H9 (cell line): ENCODE data around the gene CUBN. TPM values are rescaled to one million over a fixed set of nuclear protein-coding genes. Genes with fewer than 3 reads are reported as not detected.

ENCODE experiments used
- DNase-seq: peaks from one replicate; pipeline ENCODE4 v3.0.0-alpha.2; 2017
- H2AFZ ChIP-seq: one replicate; pipeline ENCODE4 v1.6.1; 2013; ENCODE audit warnings: mild to moderate bottlenecking, low read length, control low read depth, moderate library complexity
- H2AK5ac ChIP-seq: 2 replicates; pipeline ENCODE4 v1.6.1; 2013; ENCODE audit warnings: low read length, control low read depth, mixed read lengths; ENCODE audit not compliant: insufficient read length
- H2BK120ac ChIP-seq: one replicate; pipeline ENCODE4 v1.6.1; 2013; ENCODE audit warnings: low read depth, mild to moderate bottlenecking, low read length, control low read depth, inconsistent platforms; ENCODE audit not compliant: poor library complexity, severe bottlenecking
- H2BK12ac ChIP-seq: 2 replicates; pipeline ENCODE4 v1.6.1; 2013; ENCODE audit warnings: low read length, control low read depth, mixed read lengths, low read depth; ENCODE audit not compliant: insufficient read length
- H2BK15ac ChIP-seq: 2 replicates; pipeline ENCODE4 v1.6.1; 2013; ENCODE audit warnings: low read depth, low read length, control low read depth
- H2BK20ac ChIP-seq: one replicate; pipeline ENCODE4 v1.6.1; 2013; ENCODE audit warnings: low read depth, mild to moderate bottlenecking, low read length, control low read depth, inconsistent platforms; ENCODE audit not compliant: poor library complexity, severe bottlenecking
- H2BK5ac ChIP-seq: 2 replicates; pipeline ENCODE4 v1.6.1; 2013; ENCODE audit warnings: low read length, control low read depth, mixed read lengths; ENCODE audit not compliant: insufficient read length
- H3K14ac ChIP-seq: 2 replicates; pipeline ENCODE4 v1.6.1; 2013; ENCODE audit warnings: low read length, control low read depth; ENCODE audit not compliant: insufficient read depth
- H3K18ac ChIP-seq: 2 replicates; pipeline ENCODE4 v1.6.1; 2013; ENCODE audit warnings: low read depth, mild to moderate bottlenecking, mixed read lengths, low read length, control low read depth; ENCODE audit not compliant: insufficient read length
- H3K23ac ChIP-seq: 2 replicates; pipeline ENCODE4 v1.6.1; 2013; ENCODE audit warnings: low read length, control low read depth, mixed read lengths, low read depth; ENCODE audit not compliant: insufficient read length
- H3K23me2 ChIP-seq: 2 replicates; pipeline ENCODE4 v1.6.1; 2013; ENCODE audit warnings: low read depth, mild to moderate bottlenecking, mixed read lengths, low read length, control low read depth; ENCODE audit not compliant: insufficient read length, poor library complexity, severe bottlenecking
- H3K27ac ChIP-seq: 2 replicates; pipeline ENCODE4 v1.5.1; 2013; ENCODE audit warnings: low read length, control low read depth, mixed read lengths, low read depth; ENCODE audit not compliant: insufficient read length
- H3K27me3 ChIP-seq: 2 replicates; pipeline ENCODE4 v1.6.1; 2013; ENCODE audit warnings: low read length, control low read depth, inconsistent platforms; ENCODE audit not compliant: insufficient read depth
- H3K4ac ChIP-seq: 2 replicates; pipeline ENCODE4 v1.6.1; 2013; ENCODE audit warnings: low read depth, mild to moderate bottlenecking, control low read depth, inconsistent platforms, low read length, moderate library complexity
- H3K4me1 ChIP-seq: 2 replicates; pipeline ENCODE4 v1.6.1; 2013; ENCODE audit warnings: low read length, control low read depth, inconsistent platforms; ENCODE audit not compliant: insufficient read depth
- H3K4me2 ChIP-seq: 2 replicates; pipeline ENCODE4 v1.6.1; 2013; ENCODE audit warnings: low read length, control low read depth, mixed read lengths; ENCODE audit not compliant: insufficient read length, insufficient read depth
- H3K56ac ChIP-seq: 2 replicates; pipeline ENCODE4 v1.6.1; 2013; ENCODE audit warnings: low read depth, mild to moderate bottlenecking, mixed read lengths, low read length, control low read depth; ENCODE audit not compliant: insufficient read length
- H3K79me1 ChIP-seq: 2 replicates; pipeline ENCODE4 v1.6.1; 2013; ENCODE audit warnings: low read depth, mild to moderate bottlenecking, moderate library complexity, low read length, control low read depth, inconsistent platforms; ENCODE audit not compliant: insufficient read depth, poor library complexity, severe bottlenecking
- H3K79me2 ChIP-seq: 2 replicates; pipeline ENCODE4 v1.6.1; 2013; ENCODE audit warnings: low read length, control low read depth, inconsistent platforms; ENCODE audit not compliant: insufficient read depth
- H3K9ac ChIP-seq: 2 replicates; pipeline ENCODE4 v1.6.1; 2013; ENCODE audit warnings: low read length, control low read depth, mixed read lengths; ENCODE audit not compliant: insufficient read length; ENCODE audit errors: extremely low read depth
- H3K9me3 ChIP-seq: one replicate; pipeline ENCODE4 v1.6.1; 2013; ENCODE audit warnings: low read depth, low read length, inconsistent platforms; ENCODE audit not compliant: control insufficient read depth
- H3T11ph ChIP-seq: one replicate; pipeline ENCODE4 v1.6.1; 2013; ENCODE audit warnings: mild to moderate bottlenecking, low read length, control low read depth, inconsistent platforms
- H4K20me1 ChIP-seq: one replicate; pipeline ENCODE4 v1.6.1; 2013; ENCODE audit not compliant: control insufficient read depth, insufficient read length, insufficient read depth
- H4K5ac ChIP-seq: 2 replicates; pipeline ENCODE4 v1.6.1; 2013; ENCODE audit warnings: low read depth, mild to moderate bottlenecking, mixed read lengths, low read length, control low read depth; ENCODE audit not compliant: insufficient read length
- H4K8ac ChIP-seq: replicated peaks from 2 replicates; pipeline ENCODE4 v1.6.1; 2013; ENCODE audit warnings: low read length, control low read depth, mixed read lengths, low read depth; ENCODE audit not compliant: insufficient read length
- H4K91ac ChIP-seq: 2 replicates; pipeline ENCODE4 v1.6.1; 2013; ENCODE audit warnings: low read depth, mild to moderate bottlenecking, moderate library complexity, mixed read lengths, low read length, control low read depth; ENCODE audit not compliant: insufficient read length
- H3K27ac Mint-ChIP-seq, 3 experiments: 2 replicates in 2 of 3; 3 replicates in 1 of 3; pipeline ENCODE4 v1.8.0; 2020 to 2021; ENCODE audit warnings: mixed read lengths in 3 of 3, mild to moderate bottlenecking in 1 of 3, moderate library complexity in 1 of 3
- H3K27me3 Mint-ChIP-seq: 2 replicates; pipeline ENCODE4 v1.8.0; 2021; ENCODE audit warnings: low read depth, mild to moderate bottlenecking, moderate library complexity, mixed read lengths
- H3K36me3 Mint-ChIP-seq, 3 experiments: 2 replicates in 2 of 3; 3 replicates in 1 of 3; pipeline ENCODE4 v1.8.0; 2020 to 2021; ENCODE audit warnings: low read depth in 3 of 3, mixed read lengths in 3 of 3; ENCODE audit not compliant: insufficient read depth in 1 of 3
- H3K4me1 Mint-ChIP-seq, 2 experiments: 2 replicates each; pipeline ENCODE4 v1.8.0; 2020; ENCODE audit warnings: mixed read lengths in 2 of 2
- H3K4me3 Mint-ChIP-seq, 2 experiments: 2 replicates in 1 of 2; 3 replicates in 1 of 2; pipeline ENCODE4 v1.8.0; 2020 to 2021; ENCODE audit warnings: mild to moderate bottlenecking in 2 of 2, mixed read lengths in 2 of 2, moderate library complexity in 1 of 2
- H3K9me3 Mint-ChIP-seq, 2 experiments: 2 replicates in 1 of 2; 3 replicates in 1 of 2; pipeline ENCODE4 v1.8.0; 2020; ENCODE audit warnings: mild to moderate bottlenecking in 2 of 2, mixed read lengths in 2 of 2, moderate library complexity in 1 of 2
- CTCF ChIP-seq: fragments of 200-600 bp; sonication (generic); conservative IDR thresholded peaks from 3 replicates; pipeline ENCODE4 v1.8.0; 2021; ENCODE audit warnings: antibody characterized with exemption, mild to moderate bottlenecking
- WGBS: extraction: QIAGEN DNeasy Blood & Tissue Kit; methylation state at CpG from one replicate; pipeline ENCODE4 v1.1.7; 2013; ENCODE audit warnings: missing lambda C conversion rate, low lambda C conversion rate, mixed read lengths; ENCODE audit not compliant: insufficient read length; ENCODE audit errors: extremely low coverage; 5-methylcytosine and 5-hydroxymethylcytosine counted together
- total RNA-seq: library from RNA; stranded (reverse); gene quantifications from 2 replicates; pipeline ENCODE4 v1.2.1, GENCODE V29; 2021

The CUBN gene
- total RNA-seq, 1 experiment from 2014 or later: 0.26 TPM

- WGBS: no CpG with 5 or more reads among the region's 2 CpGs
- H2AK5ac ChIP-seq: no peak overlapping the region
- no peaks in the 10 kb centered on the region for H3K27me3 ChIP-seq
- no peak overlapping the region for H3T11ph ChIP-seq
- no peak overlapping the region for H2AFZ ChIP-seq
- no peak overlapping the region for H3K18ac ChIP-seq
- no peak overlapping the region for H2BK15ac ChIP-seq
- no peaks in the 10 kb centered on the region for H3K23me2 ChIP-seq
- Mint-ChIP-seq H3K27ac (no peak overlapping the region), H3K9me3 (no peaks in the 10 kb centered on the region), H3K4me3 (no peak overlapping the region), H3K36me3 (no peaks in the 10 kb centered on the region), H3K4me1 (peaks cover 13 to 14% of the 10 kb centered on the region in 2 experiments), H3K27me3 (peaks cover 6% of the 10 kb centered on the region)
- H3K14ac ChIP-seq: no peak overlapping the region
- TF ChIP-seq CTCF: no peak
- H4K91ac ChIP-seq: no peak overlapping the region
- H2BK120ac ChIP-seq: no peak overlapping the region
- no peak overlapping the region for H3K4me2 ChIP-seq
- no peak overlapping the region for H3K4ac ChIP-seq
- no peak overlapping the region for H3K56ac ChIP-seq
- no peak overlapping the region for H2BK5ac ChIP-seq
- no peak overlapping the region for H3K9ac ChIP-seq
- H4K20me1 ChIP-seq: no peaks in the 10 kb centered on the region
- no peak overlapping the region for H2BK20ac ChIP-seq
- H3K79me1 ChIP-seq: no peaks in the 10 kb centered on the region
- H2BK12ac ChIP-seq: no peak overlapping the region
- H3K27ac ChIP-seq: no peak overlapping the region
- H3K4me1 ChIP-seq: no peaks in the 10 kb centered on the region; the same call in 1 of the 2 replicates
- H3K23ac ChIP-seq: no peak overlapping the region
- no peaks in the 10 kb centered on the region for H3K79me2 ChIP-seq
- H4K8ac ChIP-seq: no peak overlapping the region
- DNase-seq: no peak
- H4K5ac ChIP-seq: no peak overlapping the region
- no peaks in the 10 kb centered on the region for H3K9me3 ChIP-seq
Measured at GRCh38 chr10:16923309-16923708, 206.3 kb downstream of the CUBN start.
